Loucy (cell line): ENCODE results near the gene FOXR1.

Experiments
- EZH2phosphoT487 ChIP-seq: fragments of 200-600 bp; IDR thresholded peaks from 2 replicates; pipeline ENCODE4 v1.6.1; 2018; ENCODE audit warnings: antibody characterized with exemption, mild to moderate bottlenecking, moderate library complexity, borderline replicate concordance
- TF ChIP-seq, protein P1 (sequence below): fragments of 200-600 bp; sonication (generic); conservative IDR thresholded peaks from 2 replicates; pipeline ENCODE4 v1.5.1; 2014; ENCODE audit warnings: mild to moderate bottlenecking, antibody characterized with exemption, low read length

DNA sequence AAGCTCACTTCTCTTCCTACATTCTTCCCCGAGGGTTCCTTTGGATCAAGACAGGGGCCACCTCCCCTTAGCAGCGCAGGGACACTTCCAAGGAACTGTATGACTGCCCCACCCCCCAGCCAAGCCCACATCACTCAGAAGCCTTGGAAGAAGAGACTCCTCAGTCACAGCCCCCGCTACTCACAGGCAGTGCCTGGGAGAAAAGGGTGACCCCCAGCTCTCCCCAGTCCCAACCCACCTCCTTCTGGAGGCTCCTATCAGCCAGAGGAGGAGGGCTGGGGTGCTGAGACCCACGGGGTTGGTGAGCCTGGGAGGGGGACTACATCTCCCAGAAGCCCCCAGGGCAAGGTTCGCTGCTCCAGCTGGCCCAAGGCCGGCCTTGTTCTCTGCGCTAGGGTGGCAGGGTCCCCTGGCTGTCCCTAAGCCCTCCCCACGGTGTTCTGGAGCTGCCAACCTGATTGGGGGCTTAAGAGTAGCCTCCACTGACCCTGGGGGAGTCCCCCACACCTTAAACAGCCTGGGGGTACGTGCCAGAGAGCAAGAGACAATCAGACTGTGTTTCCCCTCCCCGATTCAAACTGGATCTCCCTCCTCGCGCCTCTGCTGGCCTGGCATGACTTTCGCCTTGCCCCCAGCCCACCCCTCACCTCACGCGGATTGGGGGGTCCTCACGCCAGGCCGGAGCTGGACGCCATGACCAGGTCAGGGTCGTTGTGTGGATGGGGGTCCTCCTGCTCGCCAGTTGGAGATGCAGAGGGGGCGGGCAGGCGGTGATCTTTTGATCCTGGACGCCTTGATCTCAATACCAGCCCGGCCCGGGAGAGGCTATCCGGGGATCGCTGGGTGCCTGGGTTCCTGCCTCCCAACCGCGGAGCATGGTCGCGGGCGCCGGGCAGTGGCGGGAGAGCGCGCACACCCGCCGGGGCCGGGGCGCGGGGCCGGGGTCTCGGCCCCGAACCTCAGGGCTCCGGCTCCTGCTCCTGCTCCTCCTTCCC, 46.7 kb upstream of the FOXR1 start:
- TF ChIP-seq, protein P1, sequence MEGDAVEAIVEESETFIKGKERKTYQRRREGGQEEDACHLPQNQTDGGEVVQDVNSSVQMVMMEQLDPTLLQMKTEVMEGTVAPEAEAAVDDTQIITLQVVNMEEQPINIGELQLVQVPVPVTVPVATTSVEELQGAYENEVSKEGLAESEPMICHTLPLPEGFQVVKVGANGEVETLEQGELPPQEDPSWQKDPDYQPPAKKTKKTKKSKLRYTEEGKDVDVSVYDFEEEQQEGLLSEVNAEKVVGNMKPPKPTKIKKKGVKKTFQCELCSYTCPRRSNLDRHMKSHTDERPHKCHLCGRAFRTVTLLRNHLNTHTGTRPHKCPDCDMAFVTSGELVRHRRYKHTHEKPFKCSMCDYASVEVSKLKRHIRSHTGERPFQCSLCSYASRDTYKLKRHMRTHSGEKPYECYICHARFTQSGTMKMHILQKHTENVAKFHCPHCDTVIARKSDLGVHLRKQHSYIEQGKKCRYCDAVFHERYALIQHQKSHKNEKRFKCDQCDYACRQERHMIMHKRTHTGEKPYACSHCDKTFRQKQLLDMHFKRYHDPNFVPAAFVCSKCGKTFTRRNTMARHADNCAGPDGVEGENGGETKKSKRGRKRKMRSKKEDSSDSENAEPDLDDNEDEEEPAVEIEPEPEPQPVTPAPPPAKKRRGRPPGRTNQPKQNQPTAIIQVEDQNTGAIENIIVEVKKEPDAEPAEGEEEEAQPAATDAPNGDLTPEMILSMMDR, result no peak
- no peak for TF ChIP-seq EZH2phosphoT487
